ENCODE measurements around the gene STMN3.

- TF ChIP-seq YY1 (IDR thresholded peaks at IDR 0.05; ENCODE audit: insufficient read depth, insufficient read length): no peak
- no peak for TF ChIP-seq SUZ12 (IDR thresholded peaks at IDR 0.05; ENCODE audit: extremely low read depth, insufficient read depth, insufficient read length)
- no peak for TF ChIP-seq ZNF274 (IDR thresholded peaks at IDR 0.05; ENCODE audit: low read depth, low read length)
These were observed 45.7 kb upstream of the STMN3 start for GRCh38 chr20:63698739-63699465.

Data from NT2/D1 (cell line).